ENCODE measurements around the gene METTL18. TPM values are rescaled to one million over a fixed set of nuclear protein-coding genes. Genes with fewer than 3 reads are reported as not detected.

METTL18 gene
- 6.9 and 17.6 TPM in 2 replicates for total RNA-seq

GRCh38 chr1:169794530-169795416 is at the start of gene METTL18:
Gene METTL18 (minus strand): TSS chr1:169794907. CDS start chr1:169793695, 1,212 bp downstream.

Other genes with a start within 250 kb of the METTL18 start
- not detected in 2 replicates for gene F5, start 208.4 kb downstream of the METTL18 start, total RNA-seq
- not detected in 2 replicates for gene SELP, start 164.8 kb downstream of the METTL18 start, total RNA-seq
- not detected in 2 replicates for gene SELL, start 83.3 kb downstream of the METTL18 start, total RNA-seq
- gene SELE, start 60.8 kb downstream of the METTL18 start, total RNA-seq: not detected in 2 replicates
- gene SCYL3, start 99.0 kb upstream of the METTL18 start, total RNA-seq: 4.0 and 5.8 TPM in 2 replicates

Measured in myometrial cell (primary cell).